Measurements from ENCODE around the gene GRID2.

GRCh38 chr4:93633721-93634120 lies 1330.0 kb downstream of the GRID2 start:
- TF ChIP-seq CTCF (IDR thresholded peaks at IDR 0.05) (no peak), POLR2A (IDR thresholded peaks at IDR 0.05) (no peak), POLR2AphosphoS5 (IDR thresholded peaks at IDR 0.05) (no peak)

Measured in transverse colon (tissue), 4 donors.